ENCODE data around the gene COX7A2. TPM values are rescaled to one million over a fixed set of nuclear protein-coding genes. Genes with fewer than 3 reads are reported as not detected.

The COX7A2 gene
- total and polyA plus RNA-seq, 2 of the 4 experiments (the other 2 are of a cell fraction) = 174 to 776 TPM

GRCh38 chr6:75288023-75288422, 44.4 kb upstream of the COX7A2 start:
- Histone ChIP-seq H3K23ac (ENCODE audit: low read depth, low read length) (no peak overlapping the region), H4K5ac (ENCODE audit: low read depth, low read length) (no peak overlapping the region), H2BK120ac (ENCODE audit: low read depth, low read length) (no peak overlapping the region), H4K20me1 (ENCODE audit: insufficient read depth, low read length) (peaks cover 12% of the 10 kb centered on the region), H3K4me3 (ENCODE audit: insufficient read depth, low read depth, low read length) (no peak overlapping the region), H2BK20ac (ENCODE audit: low read depth, low read length) (no peak overlapping the region), H3K27me3 (ENCODE audit: control insufficient read depth, insufficient read depth, low read length) (no peaks in the 10 kb centered on the region), H3K18ac (ENCODE audit: low read depth, low read length) (no peak overlapping the region), H3K4ac (ENCODE audit: low read depth, low read length) (no peak overlapping the region), H3K27ac (ENCODE audit: insufficient read depth, low read length) (no peak overlapping the region), H4K91ac (ENCODE audit: insufficient read depth, low read depth, low read length) (no peak overlapping the region), H3K9ac (ENCODE audit: low read depth, low read length) (no peak overlapping the region), H3K14ac (replicated peaks; ENCODE audit: low read depth, low read length) (no peak overlapping the region), H2AK5ac (ENCODE audit: low read depth, low read length) (no peak overlapping the region), H2AK9ac (replicated peaks; ENCODE audit: low read depth, low read length, poor library complexity) (no peak overlapping the region), H3K79me1 (ENCODE audit: low read depth in 1 of 2, low read length in 2 of 2) (peaks cover 0 to 9% of the 10 kb centered on the region in 2 experiments; a peak in 2 of 4 replicates), H2AFZ (replicated peaks; ENCODE audit: low read length, poor library complexity) (no peak overlapping the region), H3K4me2 (ENCODE audit: low read depth, low read length) (no peak overlapping the region), H3K4me1 (ENCODE audit: control insufficient read depth, insufficient read depth, low read length) (no peaks in the 10 kb centered on the region), H3K9me3 (ENCODE audit: control insufficient read depth, insufficient read depth, low read length) (no peaks in the 10 kb centered on the region), H3K56ac (ENCODE audit: extremely low read depth, insufficient read depth, low read length) (no peak overlapping the region), H2BK15ac (ENCODE audit: low read depth, low read length) (no peak overlapping the region), H4K8ac (ENCODE audit: low read depth in 2 of 2, low read length in 2 of 2) (no peak overlapping the region), H3K36me3 (ENCODE audit: control insufficient read depth, insufficient read depth, low read length) (no peaks in the 10 kb centered on the region), H3K9me1 (ENCODE audit: insufficient read depth, low read length) (no peaks in the 10 kb centered on the region), H2BK5ac (ENCODE audit: low read depth, low read length, poor library complexity, severe bottlenecking) (no peak overlapping the region)
- BruUV-seq (replicated peaks) = no TSS peak
- dilution Hi-C loops (cut with HindIII; ENCODE audit: low sequenced_read_pairs, unreplicated experiment) (no loop called here), intact Hi-C loops (cut with micrococcal nuclease) (loop anchor here (10.0 kb wide), 1 partner anchor 467 kb away; no protein-coding TSS in a partner anchor), in situ Hi-C loops (cut with MboI; ENCODE audit: low sequenced_read_pairs) (no loop called here)
- TF ChIP-seq RAD21 (IDR thresholded peaks at IDR 0.05; ENCODE audit: low read length) (no peak), CTCF (conservative IDR thresholded peaks at IDR 0.05; ENCODE audit: low read depth, low read length) (no peak), FOS (IDR thresholded peaks at IDR 0.05; ENCODE audit: low read depth, low read length) (no peak), CEBPB (IDR thresholded peaks at IDR 0.05; ENCODE audit: low read depth, low read length) (no peak), ELK1 (IDR thresholded peaks at IDR 0.05; ENCODE audit: borderline replicate concordance, low read depth, low read length) (no peak), RCOR1 (IDR thresholded peaks at IDR 0.05; ENCODE audit: insufficient replicate concordance, low read length) (no peak), MAFK (IDR thresholded peaks at IDR 0.05; ENCODE audit: low read depth, low read length) (no peak), NFE2L2 (IDR thresholded peaks at IDR 0.05; ENCODE audit: low read depth, low read length) (no peak), BHLHE40 (IDR thresholded peaks at IDR 0.05; ENCODE audit: low read depth, low read length) (no peak), SMC3 (IDR thresholded peaks at IDR 0.05; ENCODE audit: low read depth, low read length) (no peak), USF2 (IDR thresholded peaks at IDR 0.05; ENCODE audit: low read depth, low read length) (no peak)
- ChIA-PET CTCF (no interaction called here), POLR2A (ENCODE audit: unreplicated experiment) (no interaction called here)
- WGBS, 2 experiments (ENCODE audit: extremely low coverage in 2 of 2, insufficient read length in 1 of 2) = no CpG with 5 or more reads among the region's 1 CpG
- no peak for ATAC-seq (ENCODE audit: low read depth)
- DNase-seq = no peak
